Stimulated activated CD8-positive, alpha-beta memory T cell treated with anti-CD3 and anti-CD28 coated beads, Interleukin-15, amount 100 ng/mL, for 1 hour (primary cell): Measurements from ENCODE around the gene FIGNL2.
"Not testable (repeated sequence)": the region's sequence is repeated elsewhere in the genome, so short reads cannot be mapped to it uniquely, and the experiment has no call there.

Source experiments
- DNase-seq: peaks from one replicate; pipeline ENCODE4 v3.0.0-alpha.2; 2020; ENCODE audit warnings: low read depth

FIGNL2 gene

GRCh38 chr12:51848326-51848727 is at the start of gene FIGNL2:
Gene FIGNL2, minus strand, starts transcription at chr12:51848718. Its CDS starts 26,305 bp downstream, at chr12:51822413.
- DNase-seq = no peak

GRCh38 chr12:51897181-51897580 is 48.7 kb upstream of the FIGNL2 start:
- DNase-seq = no peak

GRCh38 chr12:51896236-51896635 is 47.7 kb upstream of the FIGNL2 start:
- no peak for DNase-seq

GRCh38 chr12:51895378-51896135 is 47.0 kb upstream of the FIGNL2 start:
- no peak for DNase-seq

- no peak for DNase-seq
These were observed 45.3 kb upstream of the FIGNL2 start for GRCh38 chr12:51893786-51894185.

GRCh38 chr12:51891843-51892242 is 43.3 kb upstream of the FIGNL2 start:
- DNase-seq = no peak

GRCh38 chr12:51890511-51891171 is 42.1 kb upstream of the FIGNL2 start:
- DNase-seq = no peak

GRCh38 chr12:51890133-51890464 is 41.6 kb upstream of the FIGNL2 start:
- DNase-seq = no peak

GRCh38 chr12:51889216-51890132 is 41.0 kb upstream of the FIGNL2 start:
- no peak for DNase-seq

GRCh38 chr12:51888316-51889215 is 40.0 kb upstream of the FIGNL2 start:
- DNase-seq = no peak

GRCh38 chr12:51887476-51888315 is 39.2 kb upstream of the FIGNL2 start, which contains the start of gene ANKRD33:
Gene ANKRD33, plus strand, starts transcription at chr12:51888103. Its CDS starts 84 bp downstream, at chr12:51888187.
- DNase-seq = no peak

- DNase-seq = peak; percentile 14
These were observed 37.6 kb upstream of the FIGNL2 start for GRCh38 chr12:51886021-51886710.

GRCh38 chr12:51885294-51886020 is 36.9 kb upstream of the FIGNL2 start:
- not testable (repeated sequence) for DNase-seq

GRCh38 chr12:51884676-51885229 is 36.2 kb upstream of the FIGNL2 start:
- no peak for DNase-seq

- DNase-seq = no peak
These were observed 35.6 kb upstream of the FIGNL2 start for GRCh38 chr12:51883998-51884675.

GRCh38 chr12:51883295-51883694 is 34.8 kb upstream of the FIGNL2 start:
- DNase-seq = no peak

- DNase-seq = no peak
These were observed 30.6 kb upstream of the FIGNL2 start for GRCh38 chr12:51879102-51879501.

GRCh38 chr12:51874486-51874885 is 26.0 kb upstream of the FIGNL2 start:
- no peak for DNase-seq
